HG03039 (cell line): ENCODE results near the gene SMCO1.
"Not testable (repeated sequence)": the region's sequence is repeated elsewhere in the genome, so short reads cannot be mapped to it uniquely, and the experiment has no call there.

ENCODE experiments used
- ATAC-seq: cut with Tn5 transposase; IDR thresholded peaks from one replicate; pipeline ENCODE4 v1.9.1; 2021; ENCODE audit warnings: mild to moderate bottlenecking, moderate library complexity; ENCODE audit not compliant: unreplicated experiment

The SMCO1 gene, protein sequence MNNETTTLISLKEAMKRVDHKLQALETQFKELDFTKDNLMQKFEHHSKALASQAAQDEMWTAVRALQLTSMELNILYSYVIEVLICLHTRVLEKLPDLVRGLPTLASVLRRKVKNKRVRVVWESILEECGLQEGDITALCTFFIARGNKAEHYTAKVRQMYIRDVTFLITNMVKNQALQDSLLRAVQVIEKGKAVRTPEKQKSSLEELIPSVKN

DNA sequence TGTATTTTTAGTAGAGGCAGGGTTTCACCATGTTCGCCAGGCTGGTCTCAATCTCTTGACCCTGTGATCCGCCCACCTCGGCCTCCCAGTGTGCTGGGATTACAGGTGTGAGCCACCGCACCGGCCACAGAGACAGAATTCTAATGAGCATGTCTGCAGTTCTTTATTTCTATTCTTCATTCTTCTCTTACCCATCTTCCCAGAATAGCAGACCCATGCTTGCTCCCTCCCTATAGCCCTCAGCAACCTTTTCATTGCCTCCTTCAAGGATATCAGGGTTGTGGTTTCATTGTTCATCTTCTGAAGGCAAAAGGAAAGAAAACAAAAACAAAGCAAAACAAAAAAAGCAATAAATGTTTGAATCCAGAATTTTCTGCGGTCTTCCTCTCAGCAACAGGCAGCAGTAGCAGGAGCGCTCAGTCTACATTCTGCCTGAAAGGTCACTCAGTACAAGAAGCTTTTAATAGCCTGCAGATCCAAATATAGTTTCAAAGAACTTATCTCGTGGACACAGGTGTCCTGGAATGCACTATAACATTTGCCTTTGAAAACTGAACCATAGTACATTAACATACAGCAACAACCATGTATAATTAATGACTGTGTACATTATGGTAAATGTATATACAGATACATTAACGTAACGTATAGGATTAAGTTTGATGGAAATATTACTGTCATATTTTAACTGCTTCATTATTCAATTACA is at the start of gene SMCO1:
Gene SMCO1 (minus strand): TSS at position 434 of the 709 bp plus-strand sequence. CDS start 137 bp downstream, at position 297.
- ATAC-seq = no peak

GRCh38 chr3:196563721-196564225 is 48.6 kb upstream of the SMCO1 start:
- no peak for ATAC-seq

GRCh38 chr3:196559826-196560225 is 44.7 kb upstream of the SMCO1 start:
- no peak for ATAC-seq

- ATAC-seq = no peak
Observed at GRCh38 chr3:196558476-196558875, 43.3 kb upstream of the SMCO1 start.

DNA sequence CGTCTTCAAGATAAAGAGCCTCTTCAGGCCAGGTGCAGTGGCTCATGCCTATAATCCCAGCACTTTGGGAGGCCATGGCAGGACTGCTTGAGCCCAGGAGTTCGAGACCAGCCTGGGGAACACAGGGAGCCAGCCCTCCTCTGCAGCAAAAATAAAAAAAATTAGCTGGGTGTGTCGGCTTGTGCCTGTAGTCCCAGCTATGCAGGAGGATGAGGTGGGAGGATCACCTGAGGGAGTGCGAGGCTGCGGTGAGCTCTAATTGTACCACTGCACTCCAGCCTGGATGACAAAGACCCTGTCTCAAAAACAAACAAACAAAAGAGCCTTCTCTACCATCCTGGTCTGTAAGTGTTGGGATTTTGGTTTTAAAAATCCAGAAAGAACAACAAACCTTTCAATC is 42.1 kb upstream of the SMCO1 start:
- no peak for ATAC-seq

DNA sequence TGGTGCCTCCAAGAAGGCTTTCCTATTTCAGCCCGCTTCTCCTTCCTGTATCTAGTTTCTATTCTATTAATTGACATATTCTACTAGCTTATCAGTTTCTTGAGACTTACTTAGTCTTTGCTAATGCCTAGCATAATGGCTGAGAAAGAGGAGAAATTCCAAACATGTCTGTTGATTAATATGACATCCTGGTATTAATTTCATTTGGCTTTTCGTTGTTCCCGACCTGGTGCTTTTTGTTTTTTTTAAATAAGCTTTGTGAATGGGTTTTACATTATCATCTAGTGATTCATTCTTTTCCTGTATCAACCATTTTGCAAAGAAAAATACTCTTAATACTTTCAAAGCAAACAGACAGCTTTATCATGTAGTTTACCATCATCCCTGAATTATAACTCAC is 40.1 kb upstream of the SMCO1 start:
- no peak for ATAC-seq

GRCh38 chr3:196554205-196554604 is 39.1 kb upstream of the SMCO1 start:
- no peak for ATAC-seq

DNA sequence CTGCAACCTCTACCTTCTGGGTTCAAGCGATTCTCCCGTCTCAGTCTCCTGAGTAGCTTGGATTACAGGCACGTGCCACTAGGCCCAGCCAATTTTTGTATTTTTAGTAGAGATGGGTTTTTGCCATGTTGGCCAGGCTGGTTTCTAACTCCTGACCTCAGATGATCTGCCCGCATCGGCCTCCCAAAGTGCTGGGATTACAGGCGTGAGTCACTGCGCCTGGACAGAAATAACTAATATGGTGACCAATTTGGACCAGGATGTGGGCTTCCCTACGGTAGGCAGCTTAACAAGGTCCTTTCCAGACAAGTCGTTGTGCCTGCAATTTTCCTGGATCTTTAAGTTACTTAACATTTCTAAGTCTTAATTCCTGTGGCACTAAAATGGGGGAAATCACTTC is 38.4 kb upstream of the SMCO1 start:
- no peak for ATAC-seq

- ATAC-seq = no peak
Observed at GRCh38 chr3:196552253-196552652, 37.1 kb upstream of the SMCO1 start.

GRCh38 chr3:196550172-196550571 is 35.0 kb upstream of the SMCO1 start:
- not testable (repeated sequence) for ATAC-seq

GRCh38 chr3:196549312-196549711 is 34.2 kb upstream of the SMCO1 start:
- ATAC-seq = not testable (repeated sequence)

- ATAC-seq = no peak
Observed at GRCh38 chr3:196547067-196547466, 31.9 kb upstream of the SMCO1 start.

- ATAC-seq = no peak
Observed at GRCh38 chr3:196546537-196546936, 31.4 kb upstream of the SMCO1 start.

- no peak for ATAC-seq
Observed at GRCh38 chr3:196544491-196544992, 29.4 kb upstream of the SMCO1 start.

DNA sequence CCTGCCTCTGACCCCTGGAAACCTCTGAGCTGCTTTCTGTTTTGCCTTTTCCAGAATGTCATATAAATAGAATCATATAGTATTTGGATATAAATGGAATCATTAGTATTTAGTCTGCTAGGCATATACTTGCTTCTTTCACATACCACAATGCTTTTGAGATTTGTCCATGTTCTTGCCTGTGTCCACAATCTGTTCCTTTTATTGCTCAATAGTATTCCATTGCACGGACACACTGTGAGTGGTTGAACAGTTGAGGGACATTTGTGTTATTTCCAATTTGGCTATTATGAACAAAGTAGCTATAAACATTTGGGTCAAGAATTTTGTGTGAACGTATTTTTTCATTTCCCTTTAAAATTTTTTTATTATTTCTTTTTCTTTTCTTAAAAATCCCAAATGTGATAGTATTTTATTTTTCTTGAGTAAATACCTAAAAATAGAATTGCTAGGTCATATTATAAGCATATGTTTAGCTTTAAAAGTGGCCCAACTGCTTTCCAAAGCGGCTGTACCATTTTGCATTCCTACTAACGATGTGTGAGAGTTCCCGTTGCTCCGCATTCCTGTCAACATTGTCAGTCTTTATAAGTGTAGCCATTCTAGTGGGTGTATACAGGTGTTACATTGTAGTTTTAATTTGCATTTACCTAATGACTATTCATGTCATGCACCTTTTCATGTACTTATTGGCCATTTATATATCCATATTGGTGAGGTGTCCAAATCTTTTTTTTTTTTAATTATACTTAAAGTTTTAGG is 26.7 kb upstream of the SMCO1 start:
- no peak for ATAC-seq

GRCh38 chr3:196537319-196537984 is 22.3 kb upstream of the SMCO1 start:
- ATAC-seq = no peak

- no peak for ATAC-seq
Observed at GRCh38 chr3:196533260-196533681, 18.1 kb upstream of the SMCO1 start.

DNA sequence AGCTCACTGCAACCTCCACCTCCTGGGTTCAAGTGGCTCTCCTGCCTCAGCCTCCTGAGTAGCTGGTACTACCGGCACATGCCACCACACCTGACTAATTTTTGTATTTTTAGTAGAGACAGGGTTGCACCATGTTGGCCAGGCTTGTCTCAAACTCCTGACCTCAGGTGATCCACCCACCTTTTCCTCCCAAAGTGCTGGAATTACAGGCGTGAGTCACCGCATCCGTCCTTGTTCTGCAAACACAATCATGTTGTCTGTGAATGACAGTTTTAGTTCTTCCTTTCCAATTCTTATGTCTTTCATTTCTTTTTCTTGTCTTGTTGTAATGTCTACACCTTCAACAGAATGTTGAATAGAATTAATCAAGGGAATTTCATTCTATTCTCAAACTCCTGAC is 16.3 kb upstream of the SMCO1 start:
- no peak for ATAC-seq

DNA sequence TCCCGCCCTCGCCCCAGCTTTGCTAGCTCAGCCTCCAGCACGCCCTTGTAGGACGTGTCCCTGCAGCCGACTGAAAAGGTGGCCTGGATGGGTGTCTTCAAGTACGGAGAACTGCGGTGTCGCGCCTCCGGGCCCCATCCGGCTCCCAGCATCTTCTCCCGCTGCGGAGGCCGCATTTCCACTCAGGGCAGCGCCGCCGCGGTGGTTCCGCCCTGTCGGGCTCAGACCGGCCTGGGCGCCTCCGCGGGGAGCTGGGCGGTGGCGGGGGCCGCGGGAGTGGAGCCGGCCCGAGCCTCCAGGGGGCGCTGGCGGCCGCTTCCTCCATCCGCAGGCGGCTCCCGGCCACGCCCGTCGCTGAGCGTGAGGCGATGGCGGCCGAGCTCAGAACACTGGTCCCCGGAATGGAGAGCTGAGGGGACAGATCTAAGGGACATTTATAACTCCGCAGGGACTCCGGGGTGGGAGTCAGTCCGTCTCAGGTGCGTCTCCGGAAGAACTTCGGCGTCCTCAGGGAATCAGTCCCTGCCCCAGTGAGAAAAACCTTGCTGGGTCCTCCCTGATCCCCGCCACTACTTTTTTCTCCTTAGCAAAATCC is 13.6 kb upstream of the SMCO1 start:
- ATAC-seq = peak; percentile 80

- ATAC-seq = no peak
Observed at GRCh38 chr3:196525141-196525540, 10.0 kb upstream of the SMCO1 start.

DNA sequence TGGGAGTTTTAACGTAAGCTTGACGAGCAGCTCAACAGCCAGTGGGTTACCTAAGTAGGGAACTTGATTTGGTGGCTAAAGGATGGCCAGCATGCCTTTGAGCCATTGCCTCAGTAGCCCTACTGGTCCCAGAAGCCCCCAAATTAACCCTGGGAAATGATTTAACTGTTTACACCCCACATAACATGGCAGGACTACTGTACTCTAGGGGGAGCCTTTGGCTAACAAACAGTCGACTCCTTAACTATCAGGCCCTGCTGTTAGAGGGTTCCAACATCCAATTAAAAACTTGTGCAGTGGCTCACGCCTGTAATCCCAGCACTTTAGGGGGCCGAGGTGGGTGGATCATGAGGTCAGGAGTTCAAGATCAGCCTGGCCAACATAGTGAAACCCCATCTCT is 9.4 kb upstream of the SMCO1 start:
- ATAC-seq = no peak
